Hepatocyte (in vitro differentiated cells): Measurements from ENCODE around the gene C10orf67.

Experiments
- EZH2phosphoT487 ChIP-seq: fragments of 200-600 bp; sonication (generic); IDR thresholded peaks from one replicate; pipeline ENCODE4 v1.6.1; 2018; ENCODE audit warnings: antibody characterized with exemption, mild to moderate bottlenecking, low read depth, moderate library complexity; ENCODE audit not compliant: unreplicated experiment, severe bottlenecking
- TF ChIP-seq, protein P1 (sequence below): fragments of 200-600 bp; sonication (generic); IDR thresholded peaks from 2 replicates; pipeline ENCODE4 v1.5.1; 2016; ENCODE audit warnings: antibody characterized with exemption, mild to moderate bottlenecking; ENCODE audit not compliant: poor library complexity

DNA sequence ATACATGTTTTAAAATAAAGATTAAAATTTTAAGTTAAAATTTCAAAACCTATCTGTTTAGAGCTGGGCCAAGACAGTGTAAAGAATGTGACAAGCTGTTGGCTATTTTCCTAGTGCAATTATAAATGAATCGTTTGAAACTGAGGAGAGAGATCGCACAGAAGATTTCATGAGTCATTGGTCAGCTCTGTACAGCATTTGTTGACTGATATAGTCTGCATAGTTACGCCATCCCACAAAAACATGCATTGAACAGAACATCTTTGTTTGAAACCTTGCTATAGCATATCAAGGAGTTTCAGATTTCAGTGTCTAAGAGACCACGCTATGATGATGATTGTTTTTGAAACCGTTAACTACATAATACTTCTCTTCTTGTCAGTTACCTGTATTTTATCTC, 1.3 kb upstream of the C10orf67 start:
- TF ChIP-seq, protein P1, sequence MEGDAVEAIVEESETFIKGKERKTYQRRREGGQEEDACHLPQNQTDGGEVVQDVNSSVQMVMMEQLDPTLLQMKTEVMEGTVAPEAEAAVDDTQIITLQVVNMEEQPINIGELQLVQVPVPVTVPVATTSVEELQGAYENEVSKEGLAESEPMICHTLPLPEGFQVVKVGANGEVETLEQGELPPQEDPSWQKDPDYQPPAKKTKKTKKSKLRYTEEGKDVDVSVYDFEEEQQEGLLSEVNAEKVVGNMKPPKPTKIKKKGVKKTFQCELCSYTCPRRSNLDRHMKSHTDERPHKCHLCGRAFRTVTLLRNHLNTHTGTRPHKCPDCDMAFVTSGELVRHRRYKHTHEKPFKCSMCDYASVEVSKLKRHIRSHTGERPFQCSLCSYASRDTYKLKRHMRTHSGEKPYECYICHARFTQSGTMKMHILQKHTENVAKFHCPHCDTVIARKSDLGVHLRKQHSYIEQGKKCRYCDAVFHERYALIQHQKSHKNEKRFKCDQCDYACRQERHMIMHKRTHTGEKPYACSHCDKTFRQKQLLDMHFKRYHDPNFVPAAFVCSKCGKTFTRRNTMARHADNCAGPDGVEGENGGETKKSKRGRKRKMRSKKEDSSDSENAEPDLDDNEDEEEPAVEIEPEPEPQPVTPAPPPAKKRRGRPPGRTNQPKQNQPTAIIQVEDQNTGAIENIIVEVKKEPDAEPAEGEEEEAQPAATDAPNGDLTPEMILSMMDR: no peak
- TF ChIP-seq EZH2phosphoT487: no peak
